Endothelial cell of umbilical vein (primary cell): ENCODE data around the gene IFNG. TPM values are rescaled to one million over a fixed set of nuclear protein-coding genes. Genes with fewer than 3 reads are reported as not detected.

ENCODE experiments used
- BruUV-seq: library from RNA; stranded (reverse); fragments of 400-500 nt; replicated peaks from 2 replicates; lab custom pipeline; 2021; lab: Mats Ljungman, UMichigan
- CTCF ChIA-PET: fragments of 300-600, 350-600 bp; sonication (Branson Sonifier 250); formaldehyde crosslinking; loops from one replicate; lab custom pipeline; 2021; ENCODE audit warnings: antibody characterized with exemption, inconsistent platforms; lab: Charles Lee
- POLR2A ChIA-PET: fragments of 300-600, 350-600 bp; sonication (Branson Sonifier 250); formaldehyde crosslinking; loops from one replicate; lab custom pipeline; 2021; ENCODE audit warnings: antibody characterized with exemption, inconsistent platforms; lab: Charles Lee
- DNase-seq: peaks from one replicate; pipeline ENCODE4 v3.0.0-alpha.2; 2011; ENCODE audit warnings: low read depth, low spot score
- FAIRE-seq: peaks from 2 replicates; lab custom pipeline; 2011; peaks lifted over from hg19 to GRCh38; lab: Jason Lieb, UNC
- H2AFZ ChIP-seq: 2 replicates; pipeline ENCODE4 v1.6.0; 2012; ENCODE audit warnings: low read depth, low read length, control low read depth, inconsistent platforms
- H3K27ac ChIP-seq: 2 replicates; pipeline ENCODE4 v1.5.1; 2011; ENCODE audit warnings: low read depth, mild to moderate bottlenecking, control low read depth, low read length, moderate library complexity; ENCODE audit not compliant: insufficient read depth
- H3K27me3 ChIP-seq, 2 experiments: 2 replicates each; pipeline versions ENCODE4 v1.6.0 to v1.6.1; 2011; ENCODE audit warnings: low read length in 2 of 2, mixed read lengths in 1 of 2; ENCODE audit not compliant: control insufficient read depth in 2 of 2, insufficient read depth in 2 of 2
- H3K36me3 ChIP-seq, 2 experiments: 2 replicates in 1 of 2; 3 replicates in 1 of 2; pipeline ENCODE4 v1.5.1; 2011; ENCODE audit warnings: low read length in 2 of 2, mild to moderate bottlenecking in 1 of 2, moderate library complexity in 1 of 2; ENCODE audit not compliant: control insufficient read depth in 2 of 2, insufficient read depth in 2 of 2; ENCODE audit errors: extremely low read depth in 1 of 2
- H3K4me1 ChIP-seq: 3 replicates; pipeline ENCODE4 v1.5.1; 2011; ENCODE audit warnings: mild to moderate bottlenecking, low read length; ENCODE audit not compliant: control insufficient read depth, insufficient read depth; ENCODE audit errors: extremely low read depth
- H3K4me2 ChIP-seq: 2 replicates; pipeline ENCODE4 v1.6.1; 2011; ENCODE audit warnings: low read length, control low read depth, mixed read lengths; ENCODE audit not compliant: insufficient read depth
- H3K4me3 ChIP-seq, 3 experiments: fragments of 200-600 bp in 1 of 3; sonication (generic), shearing (Covaris generic) in 1 of 3; replicated peaks in 1 of 3; 2 replicates each; pipeline ENCODE4 v1.5.1; 2011 to 2016; ENCODE audit warnings: control low read depth in 3 of 3, low read length in 3 of 3, mild to moderate bottlenecking in 2 of 3, inconsistent platforms in 1 of 3, low read depth in 1 of 3, moderate library complexity in 1 of 3; ENCODE audit not compliant: insufficient read depth in 1 of 3
- H3K79me2 ChIP-seq: 2 replicates; pipeline ENCODE4 v1.6.0; 2012; ENCODE audit warnings: low read length, inconsistent platforms; ENCODE audit not compliant: control insufficient read depth, insufficient read depth
- H3K9ac ChIP-seq: replicated peaks from 2 replicates; pipeline ENCODE3; 2011; ENCODE audit warnings: low read length, control low read depth; ENCODE audit not compliant: insufficient read depth; ENCODE audit errors: extremely low read depth
- H3K9me1 ChIP-seq: replicated peaks from 3 replicates; pipeline ENCODE4 v1.6.0; 2011; ENCODE audit warnings: mild to moderate bottlenecking, low read length; ENCODE audit not compliant: control insufficient read depth, insufficient read depth; ENCODE audit errors: extremely low read depth
- H3K9me3 ChIP-seq: replicated peaks from 2 replicates; pipeline ENCODE4 v1.5.1; 2012; ENCODE audit warnings: low read length, inconsistent platforms; ENCODE audit not compliant: control insufficient read depth, insufficient read depth
- H4K20me1 ChIP-seq: replicated peaks from 2 replicates; pipeline ENCODE3; 2011; ENCODE audit warnings: mild to moderate bottlenecking, low read length; ENCODE audit not compliant: control insufficient read depth, insufficient read depth; ENCODE audit errors: extremely low read depth
- CTCF ChIP-seq, 2 donors: IDR thresholded peaks; 1 replicate in 1 of 2; 2 replicates in 1 of 2; pipeline ENCODE4 v1.5.1; 2011; ENCODE audit warnings: low read length in 2 of 2, mild to moderate bottlenecking in 2 of 2, moderate library complexity in 2 of 2, control low read depth in 1 of 2, inconsistent platforms in 1 of 2, low read depth in 1 of 2; ENCODE audit not compliant: insufficient read depth in 1 of 2; ENCODE audit errors: extremely low read depth in 1 of 2
- EZH2 ChIP-seq: IDR thresholded peaks from 2 replicates; pipeline ENCODE4 v1.6.1; 2012; ENCODE audit warnings: borderline replicate concordance, low read depth, mild to moderate bottlenecking, moderate library complexity, low read length, inconsistent platforms; ENCODE audit not compliant: severe bottlenecking
- FOS ChIP-seq: IDR thresholded peaks from 2 replicates; pipeline ENCODE4 v1.6.1; 2011; ENCODE audit warnings: mild to moderate bottlenecking, low read length, moderate library complexity, borderline replicate concordance; ENCODE audit not compliant: insufficient read depth
- GATA2 ChIP-seq: IDR thresholded peaks from 2 replicates; pipeline ENCODE4 v1.7.0; 2011; ENCODE audit warnings: low read depth, mild to moderate bottlenecking, moderate library complexity, mixed read lengths, low read length; ENCODE audit not compliant: insufficient read length, insufficient read depth
- JUN ChIP-seq: IDR thresholded peaks from 2 replicates; pipeline ENCODE4 v1.6.1; 2011; ENCODE audit warnings: borderline replicate concordance, low read depth; ENCODE audit not compliant: insufficient read length, insufficient read depth
- MAX ChIP-seq: IDR thresholded peaks from 2 replicates; pipeline ENCODE4 v1.6.1; 2011; ENCODE audit not compliant: insufficient read depth, insufficient read length
- MYC ChIP-seq: IDR thresholded peaks from one replicate; pipeline ENCODE4 v1.6.1; 2011; ENCODE audit warnings: mild to moderate bottlenecking, low read depth, low read length
- POLR2A ChIP-seq: IDR thresholded peaks from 2 replicates; pipeline ENCODE4 v1.6.1; 2012; ENCODE audit warnings: low read depth, mild to moderate bottlenecking, control low read depth, low read length
- POLR2AphosphoS5 ChIP-seq: IDR thresholded peaks from 2 replicates; pipeline ENCODE4 v1.6.1; 2012; ENCODE audit warnings: low read depth, mild to moderate bottlenecking, control low read depth, low read length, moderate library complexity; ENCODE audit not compliant: insufficient read depth
- dilution Hi-C: fragments of 300-500 bp; cut with MboI; formaldehyde crosslinking; loops from one replicate; pipeline ENCODE4 v1.15.0; 2019; ENCODE audit warnings: low sequenced_read_pairs; ENCODE audit not compliant: extremely low pct_ligation_motif_present
- intact Hi-C: fragments of 100-400 bp; cut with micrococcal nuclease; formaldehyde crosslinking; loops from one replicate; pipeline ENCODE4 v1.10.0; 2022
- polyA plus RNA-seq, 4 experiments: library from polyadenylated mRNA; depleted of rRNA in 3 of 4; stranded (reverse) in 3 of 4; unstranded in 1 of 4; fragments of >200 nt; gene quantifications; 2 replicates each; pipeline versions ENCODE4 v1.2.1 to v1.2.3, GENCODE V29; 2011 to 2012; ENCODE audit warnings: missing spikeins in 1 of 4
- total RNA-seq: library from RNA; stranded (reverse); gene quantifications from 2 replicates; pipeline ENCODE4 v1.2.3, GENCODE V29; 2021

The IFNG gene
- total and polyA plus RNA-seq, 2 donors (not counting 3 experiments of a cell fraction or from before 2014, with no cell fraction given): not detected

GRCh38 chr12:68154779-68155178, 4.8 kb downstream of the IFNG start:
- Histone ChIP-seq H4K20me1 (no peaks in the 10 kb centered on the region), H3K9ac (no peak overlapping the region), H3K79me2 (no peaks in the 10 kb centered on the region), H3K4me2 (no peak overlapping the region), H3K4me1 (no peaks in the 10 kb centered on the region), H3K9me3 (no peaks in the 10 kb centered on the region), H3K36me3 (no peaks in the 10 kb centered on the region), H3K27me3 (no peaks in the 10 kb centered on the region), H3K27ac (no peak overlapping the region), H2AFZ (no peak overlapping the region), H3K9me1 (no peaks in the 10 kb centered on the region), H3K4me3 (no peak overlapping the region)
- DNase-seq (no peak), FAIRE-seq (no peak)
- CTCF ChIA-PET: no interaction called here
- BruUV-seq: no TSS peak
- POLR2A ChIA-PET: no interaction called here
- TF ChIP-seq MAX (no peak), FOS (no peak), POLR2AphosphoS5 (no peak), MYC (no peak), EZH2 (no peak), JUN (no peak), POLR2A (no peak), CTCF (IDR thresholded peaks at IDR 0.05; ENCODE audit: extremely low read depth in 1 of 2, insufficient read depth in 1 of 2, low read depth in 1 of 2, low read length in 2 of 2) (no peak), GATA2 (no peak)
- intact Hi-C loops (no loop called here), dilution Hi-C loops (no loop called here)
